DOHH2 (cell line): Measurements from ENCODE around the gene ANKLE2.

ENCODE experiments used
- EZH2phosphoT487 ChIP-seq: fragments of 200-600 bp; sonication (generic); IDR thresholded peaks from 2 replicates; pipeline ENCODE4 v1.6.1; 2017; ENCODE audit warnings: borderline replicate concordance, mild to moderate bottlenecking, antibody characterized with exemption, low read length, moderate library complexity, mixed read lengths
- TF ChIP-seq, protein P1 (sequence below): fragments of 200-600 bp; sonication (generic); IDR thresholded peaks from one replicate; pipeline ENCODE4 v1.5.1; 2014; ENCODE audit warnings: antibody characterized with exemption, mild to moderate bottlenecking, low read depth, low read length; ENCODE audit not compliant: poor library complexity, severe bottlenecking

DNA sequence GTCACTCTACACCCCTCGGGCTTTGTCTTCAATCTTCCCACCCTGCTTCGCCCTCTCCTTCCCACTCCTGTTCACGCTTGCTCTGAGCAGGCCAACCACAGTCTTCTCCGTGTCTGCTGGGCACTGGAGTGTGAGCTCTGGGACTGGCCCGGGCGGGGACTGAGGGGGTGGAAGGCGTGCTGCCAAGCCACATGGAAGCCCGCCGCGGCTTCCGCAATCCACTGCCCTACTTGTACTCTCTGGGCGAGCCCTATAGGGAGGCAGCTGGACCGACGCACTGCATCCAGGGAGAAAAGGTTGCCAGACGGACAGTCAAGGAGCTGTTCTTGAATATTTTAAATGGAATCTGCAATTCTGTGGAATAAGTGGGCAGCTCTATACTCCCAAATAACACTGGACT lies 42.3 kb upstream of the ANKLE2 start:
- TF ChIP-seq EZH2phosphoT487, result no peak
- TF ChIP-seq, protein P1, sequence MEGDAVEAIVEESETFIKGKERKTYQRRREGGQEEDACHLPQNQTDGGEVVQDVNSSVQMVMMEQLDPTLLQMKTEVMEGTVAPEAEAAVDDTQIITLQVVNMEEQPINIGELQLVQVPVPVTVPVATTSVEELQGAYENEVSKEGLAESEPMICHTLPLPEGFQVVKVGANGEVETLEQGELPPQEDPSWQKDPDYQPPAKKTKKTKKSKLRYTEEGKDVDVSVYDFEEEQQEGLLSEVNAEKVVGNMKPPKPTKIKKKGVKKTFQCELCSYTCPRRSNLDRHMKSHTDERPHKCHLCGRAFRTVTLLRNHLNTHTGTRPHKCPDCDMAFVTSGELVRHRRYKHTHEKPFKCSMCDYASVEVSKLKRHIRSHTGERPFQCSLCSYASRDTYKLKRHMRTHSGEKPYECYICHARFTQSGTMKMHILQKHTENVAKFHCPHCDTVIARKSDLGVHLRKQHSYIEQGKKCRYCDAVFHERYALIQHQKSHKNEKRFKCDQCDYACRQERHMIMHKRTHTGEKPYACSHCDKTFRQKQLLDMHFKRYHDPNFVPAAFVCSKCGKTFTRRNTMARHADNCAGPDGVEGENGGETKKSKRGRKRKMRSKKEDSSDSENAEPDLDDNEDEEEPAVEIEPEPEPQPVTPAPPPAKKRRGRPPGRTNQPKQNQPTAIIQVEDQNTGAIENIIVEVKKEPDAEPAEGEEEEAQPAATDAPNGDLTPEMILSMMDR, result no peak
